H1 (cell line): ENCODE measurements around the gene CAMK2A. TPM values are rescaled to one million over a fixed set of nuclear protein-coding genes. Genes with fewer than 3 reads are reported as not detected.

ENCODE experiments used
- CTCF ChIA-PET: fragments of 300-600 bp; sonication (Branson Sonifier 250); formaldehyde crosslinking; loops from one replicate; lab custom pipeline; 2021; ENCODE audit not compliant: partially characterized antibody; lab: Charles Lee
- POLR2A ChIA-PET: fragments of 300-600 bp; sonication (Branson Sonifier 250); formaldehyde crosslinking; loops from one replicate; lab custom pipeline; 2021; ENCODE audit warnings: inconsistent platforms; ENCODE audit not compliant: partially characterized antibody; lab: Charles Lee
- DNase-seq, 2 experiments: peaks; one replicate each; pipeline versions ENCODE4 v3.0.0 to v3.0.0-alpha.2; 2010 to 2022; ENCODE audit warnings: low spot score in 2 of 2, low read depth in 1 of 2, mixed read lengths in 1 of 2
- FAIRE-seq: peaks from 2 replicates; lab custom pipeline; 2011; peaks lifted over from hg19 to GRCh38; lab: Jason Lieb, UNC
- H2AFZ ChIP-seq: 2 replicates; pipeline ENCODE4 v1.8.1; 2012; ENCODE audit warnings: low read length, inconsistent platforms
- H2AK5ac ChIP-seq: 2 replicates; pipeline ENCODE4 v1.6.1; 2013; ENCODE audit warnings: low read depth, low read length
- H2BK120ac ChIP-seq: replicated peaks from 2 replicates; pipeline ENCODE3; 2013; ENCODE audit warnings: low read depth, low read length, inconsistent platforms
- H2BK12ac ChIP-seq: 2 replicates; pipeline ENCODE4 v1.6.1; 2013; ENCODE audit warnings: low read depth, low read length
- H2BK15ac ChIP-seq: 2 replicates; pipeline ENCODE4 v1.6.1; 2013; ENCODE audit warnings: low read length
- H2BK20ac ChIP-seq: 2 replicates; pipeline ENCODE4 v1.6.1; 2013; ENCODE audit warnings: low read length
- H2BK5ac ChIP-seq: 2 replicates; pipeline ENCODE4 v1.6.1; 2013; ENCODE audit warnings: low read depth, low read length
- H3K14ac ChIP-seq: 2 replicates; pipeline ENCODE4 v1.6.1; 2013; ENCODE audit warnings: inconsistent platforms; ENCODE audit not compliant: insufficient read length
- H3K18ac ChIP-seq: 2 replicates; pipeline ENCODE4 v1.6.1; 2013; ENCODE audit warnings: low read length; ENCODE audit errors: extremely low read depth
- H3K23ac ChIP-seq: 2 replicates; pipeline ENCODE4 v1.6.1; 2013; ENCODE audit warnings: inconsistent platforms; ENCODE audit not compliant: insufficient read length
- H3K23me2 ChIP-seq: 2 replicates; pipeline ENCODE4 v1.6.1; 2013; ENCODE audit warnings: low read depth, low read length
- H3K27ac ChIP-seq: 2 replicates; pipeline ENCODE4 v1.6.1; 2011; ENCODE audit warnings: low read depth, low read length, inconsistent platforms
- H3K27me3 ChIP-seq, 4 experiments: replicated peaks in 1 of 4; 1 replicate in 1 of 4; 2 replicates in 3 of 4; pipeline versions ENCODE4 v1.6.1 to v1.8.1; 2011 to 2013; ENCODE audit warnings: low read length in 3 of 4, mild to moderate bottlenecking in 3 of 4, inconsistent platforms in 2 of 4, mixed read lengths in 2 of 4, moderate library complexity in 1 of 4; ENCODE audit not compliant: control insufficient read depth in 3 of 4, insufficient read depth in 3 of 4; ENCODE audit errors: extremely low read depth in 1 of 4
- H3K36me3 ChIP-seq, 4 experiments: 2 replicates each; pipeline versions ENCODE4 v1.6.1 to v1.8.1; 2011 to 2013; ENCODE audit warnings: mild to moderate bottlenecking in 4 of 4, low read length in 3 of 4, moderate library complexity in 2 of 4, control low read depth in 1 of 4, inconsistent platforms in 1 of 4; ENCODE audit not compliant: insufficient read depth in 4 of 4, control insufficient read depth in 2 of 4
- H3K4ac ChIP-seq: replicated peaks from 2 replicates; pipeline ENCODE3; 2013; ENCODE audit warnings: low read length, low read depth, mixed read lengths, inconsistent platforms; ENCODE audit not compliant: insufficient read length
- H3K4me1 ChIP-seq, 4 experiments: replicated peaks in 1 of 4; 1 replicate in 1 of 4; 2 replicates in 3 of 4; pipeline versions ENCODE4 v1.6.1 to v1.8.1; 2011 to 2013; ENCODE audit warnings: low read length in 3 of 4, inconsistent platforms in 2 of 4, mixed read lengths in 1 of 4; ENCODE audit not compliant: insufficient read depth in 4 of 4, control insufficient read depth in 3 of 4
- H3K4me2 ChIP-seq, 2 experiments: 2 replicates each; pipeline versions ENCODE4 v1.6.1 to v1.8.1; 2011 to 2013; ENCODE audit warnings: low read depth in 2 of 2, low read length in 2 of 2, control low read depth in 1 of 2, inconsistent platforms in 1 of 2, mild to moderate bottlenecking in 1 of 2; ENCODE audit not compliant: insufficient read depth in 1 of 2
- H3K4me3 ChIP-seq, 4 experiments: fragments of 200-600, 300-600 bp in 1 of 4; sonication (generic), shearing (Covaris generic), sonication (Bioruptor Twin) in 1 of 4; 2 replicates each; pipeline versions ENCODE4 v1.5.1 to v1.8.1; 2011 to 2016; ENCODE audit warnings: low read length in 4 of 4, low read depth in 3 of 4, control low read depth in 2 of 4, inconsistent platforms in 2 of 4, mild to moderate bottlenecking in 2 of 4, mixed read lengths in 1 of 4, moderate library complexity in 1 of 4; ENCODE audit not compliant: insufficient read depth in 2 of 4; ENCODE audit errors: extremely low read depth in 1 of 4
- H3K56ac ChIP-seq: replicated peaks from 2 replicates; pipeline ENCODE3; 2013; ENCODE audit warnings: low read depth, mild to moderate bottlenecking, mixed read lengths, low read length, inconsistent platforms; ENCODE audit not compliant: insufficient read length
- H3K79me1 ChIP-seq: 2 replicates; pipeline ENCODE4 v1.6.1; 2013; ENCODE audit warnings: low read depth, low read length, control low read depth
- H3K79me2 ChIP-seq, 2 experiments: 2 replicates each; pipeline versions ENCODE4 v1.6.1 to v1.8.1; 2012 to 2013; ENCODE audit warnings: low read length in 2 of 2, mild to moderate bottlenecking in 2 of 2, inconsistent platforms in 1 of 2; ENCODE audit not compliant: insufficient read depth in 2 of 2, control insufficient read depth in 1 of 2
- H3K9ac ChIP-seq, 4 experiments: replicated peaks in 1 of 4; 1 replicate in 1 of 4; 2 replicates in 3 of 4; pipeline versions ENCODE4 v1.6.1 to v1.8.1; 2011 to 2013; ENCODE audit warnings: low read depth in 3 of 4, low read length in 3 of 4, control low read depth in 2 of 4, mild to moderate bottlenecking in 2 of 4, moderate library complexity in 2 of 4, inconsistent platforms in 1 of 4; ENCODE audit errors: extremely low read depth in 1 of 4
- H3K9me3 ChIP-seq, 2 experiments: 2 replicates each; pipeline versions ENCODE4 v1.6.1 to v1.8.1; 2012 to 2013; ENCODE audit warnings: mild to moderate bottlenecking in 2 of 2, moderate library complexity in 2 of 2, control low read depth in 1 of 2, inconsistent platforms in 1 of 2, low read depth in 1 of 2, low read length in 1 of 2, mixed read lengths in 1 of 2; ENCODE audit not compliant: insufficient read depth in 2 of 2
- H4K20me1 ChIP-seq, 2 experiments: replicated peaks in 1 of 2; 2 replicates each; pipeline versions ENCODE3 to v1.8.1; 2011 to 2013; ENCODE audit warnings: inconsistent platforms in 2 of 2, low read length in 2 of 2, mild to moderate bottlenecking in 1 of 2; ENCODE audit not compliant: insufficient read depth in 2 of 2, control insufficient read depth in 1 of 2
- H4K5ac ChIP-seq: 2 replicates; pipeline ENCODE4 v1.6.1; 2013; ENCODE audit warnings: low read length, low read depth, mixed read lengths, inconsistent platforms; ENCODE audit not compliant: insufficient read length
- H4K8ac ChIP-seq: 2 replicates; pipeline ENCODE4 v1.8.0; 2013; ENCODE audit warnings: mild to moderate bottlenecking, moderate library complexity, low read length, inconsistent platforms; ENCODE audit not compliant: insufficient read depth; ENCODE audit errors: extremely low read depth
- H4K91ac ChIP-seq: replicated peaks from 2 replicates; pipeline ENCODE3; 2013; ENCODE audit warnings: low read length, mixed read lengths, inconsistent platforms; ENCODE audit not compliant: insufficient read length
- BACH1 ChIP-seq: IDR thresholded peaks from 2 replicates; pipeline ENCODE4 v1.6.1; 2012; ENCODE audit warnings: low read length, improper control_type of control experiment
- CBX5 ChIP-seq: fragments of 300-800, 300-1000 bp; sonication (generic); IDR thresholded peaks from 2 replicates; pipeline ENCODE4 v1.7.1; 2016; ENCODE audit warnings: antibody characterized with exemption, low read length, low read depth
- CHD1 ChIP-seq: IDR thresholded peaks from 2 replicates; pipeline ENCODE4 v1.6.1; 2012; ENCODE audit warnings: low read depth, low read length, improper control_type of control experiment
- FOSL1 ChIP-seq: IDR thresholded peaks from 2 replicates; pipeline ENCODE4 v1.6.1; 2011; ENCODE audit warnings: mild to moderate bottlenecking, low read depth, low read length, moderate library complexity; ENCODE audit not compliant: insufficient read depth
- GTF2F1 ChIP-seq: IDR thresholded peaks from 2 replicates; pipeline ENCODE4 v1.6.1; 2012; ENCODE audit warnings: low read depth, low read length, improper control_type of control experiment, borderline replicate concordance
- KDM1A ChIP-seq: fragments of 200-600, 300-600 bp; sonication (generic); IDR thresholded peaks from 2 replicates; pipeline ENCODE4 v1.7.1; 2016; ENCODE audit warnings: mild to moderate bottlenecking, low read length, borderline replicate concordance
- PHF8 ChIP-seq: fragments of 200-600 bp; sonication (generic); conservative IDR thresholded peaks from 2 replicates; pipeline ENCODE4 v1.7.1; 2012; ENCODE audit warnings: low read depth, mild to moderate bottlenecking, inconsistent platforms, low read length, moderate library complexity
- RBBP5 ChIP-seq: IDR thresholded peaks from 2 replicates; pipeline ENCODE4 v1.7.1; 2012; ENCODE audit warnings: low read depth, mild to moderate bottlenecking, inconsistent platforms, low read length, moderate library complexity, borderline replicate concordance
- SIN3A ChIP-seq, 2 experiments: IDR thresholded peaks in 1 of 2; conservative IDR thresholded peaks in 1 of 2; 2 replicates each; pipeline ENCODE4 v1.6.1; 2011 to 2012; ENCODE audit warnings: low read length in 2 of 2, improper control_type of control experiment in 1 of 2, low read depth in 1 of 2, mild to moderate bottlenecking in 1 of 2
- SIX5 ChIP-seq: IDR thresholded peaks from 2 replicates; pipeline ENCODE4 v1.6.1; 2011; ENCODE audit warnings: mild to moderate bottlenecking, low read depth, low read length
- TAF1 ChIP-seq: IDR thresholded peaks from 2 replicates; pipeline ENCODE4 v1.6.1; 2011; ENCODE audit warnings: mild to moderate bottlenecking, low read depth, low read length
- YY1 ChIP-seq: IDR thresholded peaks from 2 replicates; pipeline ENCODE4 v1.6.1; 2011; ENCODE audit warnings: low read depth, mild to moderate bottlenecking, low read length
- ZNF274 ChIP-seq: IDR thresholded peaks from 2 replicates; pipeline ENCODE4 v1.7.0; 2012; ENCODE audit warnings: low read length, borderline replicate concordance; ENCODE audit errors: extremely low read depth
- WGBS, 2 experiments: shearing (Covaris generic) in 1 of 2; methylation state at CpG; one replicate each; pipeline versions ENCODE4 v1.1.6 to v1.1.7; 2013 to 2015; ENCODE audit warnings: low lambda C conversion rate in 2 of 2, mixed read lengths in 2 of 2, inconsistent platforms in 1 of 2, low coverage in 1 of 2, missing lambda C conversion rate in 1 of 2; ENCODE audit not compliant: insufficient replicate concordance in 2 of 2, insufficient coverage in 1 of 2, insufficient read length in 1 of 2; ENCODE audit errors: extremely low coverage in 1 of 2, missing lambda C conversion rate in 1 of 2; 5-methylcytosine and 5-hydroxymethylcytosine counted together
- polyA plus RNA-seq, 7 experiments: library from polyadenylated mRNA; depleted of rRNA in 3 of 7; stranded (reverse) in 5 of 7; unstranded in 2 of 7; fragments of >200 nt in 5 of 7; fragments of 200-250 nt in 2 of 7; gene quantifications; 1 replicate in 5 of 7; 2 replicates in 1 of 7; 4 replicates in 1 of 7; pipeline versions ENCODE4 v1.2.1 to v1.2.3, GENCODE V29; 2011 to 2013; ENCODE audit warnings: missing spikeins in 2 of 7, mixed read lengths in 2 of 7
- total RNA-seq: library from RNA; stranded (reverse); fragmentation: NEBNext Ultra II Directional; extraction: Animal tissue kit (Norgen Biotek cat#: 25700); gene quantifications from 2 replicates; pipeline ENCODE4 v1.2.1, GENCODE V29; 2021
- TF ChIP-seq, protein P1 (sequence below): IDR thresholded peaks from 2 replicates; pipeline ENCODE4 v1.6.1; 2012; ENCODE audit warnings: inconsistent platforms

Gene CAMK2A
- total and polyA plus RNA-seq, 2 of the 8 experiments (the other 6 are each of a cell fraction or from before 2014, with no cell fraction given) = 0.20 to 0.28 TPM

DNA sequence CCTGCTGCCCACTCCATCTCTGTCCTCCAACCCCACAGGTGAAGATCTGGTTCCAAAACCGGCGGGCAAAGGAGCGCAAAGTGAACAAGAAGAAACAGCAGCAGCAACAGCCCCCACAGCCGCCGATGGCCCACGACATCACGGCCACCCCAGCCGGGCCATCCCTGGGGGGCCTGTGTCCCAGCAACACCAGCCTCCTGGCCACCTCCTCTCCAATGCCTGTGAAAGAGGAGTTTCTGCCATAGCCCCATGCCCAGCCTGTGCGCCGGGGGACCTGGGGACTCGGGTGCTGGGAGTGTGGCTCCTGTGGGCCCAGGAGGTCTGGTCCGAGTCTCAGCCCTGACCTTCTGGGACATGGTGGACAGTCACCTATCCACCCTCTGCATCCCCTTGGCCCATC is 106.1 kb downstream of the CAMK2A start:
- Histone ChIP-seq H3K9me3 (no peaks in the 10 kb centered on the region), H2AFZ (no peak overlapping the region), H4K5ac (no peak overlapping the region), H2BK120ac (no peak overlapping the region), H2AK5ac (no peak overlapping the region), H3K9ac (no peak overlapping the region), H4K91ac (no peak overlapping the region), H3K4me1 (peaks cover 0 to 12% (median 5%) of the 10 kb centered on the region in 4 experiments; a peak in 6 of 7 replicates), H3K4me2 (no peak overlapping the region), H4K8ac (no peak overlapping the region), H2BK20ac (no peak overlapping the region), H3K79me2 (no peaks in the 10 kb centered on the region), H3K56ac (no peak overlapping the region), H3K27ac (no peak overlapping the region), H3K27me3 (peaks cover 5 to 27% (median 20%) of the 10 kb centered on the region in 4 experiments), H3K4ac (no peak overlapping the region), H3K36me3 (no peaks in the 10 kb centered on the region), H3K23ac (no peak overlapping the region), H2BK5ac (no peak overlapping the region), H3K4me3 (no peak overlapping the region), H2BK15ac (no peak overlapping the region), H3K18ac (no peak overlapping the region), H3K14ac (no peak overlapping the region), H3K79me1 (no peaks in the 10 kb centered on the region), H4K20me1 (peaks cover 0 to under 1% of the 10 kb centered on the region in 2 experiments), H2BK12ac (no peak overlapping the region), H3K23me2 (no peaks in the 10 kb centered on the region; the same call in 1 of the 2 replicates)
- no peak for DNase-seq
- WGBS, 2 experiments = 91% methylated on average over 12 of the region's 12 CpGs; no CpG with 5 or more reads in 1 of the 2 experiments
- ChIA-PET POLR2A (no interaction called here), CTCF (interaction anchor here (1.0 to 17.8 kb wide), 3 partner anchors 8 to 26 kb away, joined by 7 to 406 read pairs (median 206); no protein-coding TSS in a partner anchor)
- no peak for FAIRE-seq
- TF ChIP-seq FOSL1 = no peak
- TF ChIP-seq YY1 = no peak
- no peak for TF ChIP-seq KDM1A
- TF ChIP-seq, protein P1, sequence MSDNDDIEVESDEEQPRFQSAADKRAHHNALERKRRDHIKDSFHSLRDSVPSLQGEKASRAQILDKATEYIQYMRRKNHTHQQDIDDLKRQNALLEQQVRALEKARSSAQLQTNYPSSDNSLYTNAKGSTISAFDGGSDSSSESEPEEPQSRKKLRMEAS = no peak
- no peak for TF ChIP-seq CHD1
- no peak for TF ChIP-seq SIN3A (conservative IDR thresholded peaks at IDR 0.05 in 1 of 2, IDR thresholded peaks at IDR 0.05 in 1 of 2; ENCODE audit: low read depth in 1 of 2, low read length in 2 of 2)
- no peak for TF ChIP-seq GTF2F1
- TF ChIP-seq RBBP5 = no peak
- no peak for TF ChIP-seq TAF1
- TF ChIP-seq PHF8 = no peak
- no peak for TF ChIP-seq CBX5
- no peak for TF ChIP-seq ZNF274
- no peak for TF ChIP-seq BACH1
- TF ChIP-seq SIX5 = no peak
